ENCODE measurements around the gene ZMYM4.

Gene ZMYM4

DNA sequence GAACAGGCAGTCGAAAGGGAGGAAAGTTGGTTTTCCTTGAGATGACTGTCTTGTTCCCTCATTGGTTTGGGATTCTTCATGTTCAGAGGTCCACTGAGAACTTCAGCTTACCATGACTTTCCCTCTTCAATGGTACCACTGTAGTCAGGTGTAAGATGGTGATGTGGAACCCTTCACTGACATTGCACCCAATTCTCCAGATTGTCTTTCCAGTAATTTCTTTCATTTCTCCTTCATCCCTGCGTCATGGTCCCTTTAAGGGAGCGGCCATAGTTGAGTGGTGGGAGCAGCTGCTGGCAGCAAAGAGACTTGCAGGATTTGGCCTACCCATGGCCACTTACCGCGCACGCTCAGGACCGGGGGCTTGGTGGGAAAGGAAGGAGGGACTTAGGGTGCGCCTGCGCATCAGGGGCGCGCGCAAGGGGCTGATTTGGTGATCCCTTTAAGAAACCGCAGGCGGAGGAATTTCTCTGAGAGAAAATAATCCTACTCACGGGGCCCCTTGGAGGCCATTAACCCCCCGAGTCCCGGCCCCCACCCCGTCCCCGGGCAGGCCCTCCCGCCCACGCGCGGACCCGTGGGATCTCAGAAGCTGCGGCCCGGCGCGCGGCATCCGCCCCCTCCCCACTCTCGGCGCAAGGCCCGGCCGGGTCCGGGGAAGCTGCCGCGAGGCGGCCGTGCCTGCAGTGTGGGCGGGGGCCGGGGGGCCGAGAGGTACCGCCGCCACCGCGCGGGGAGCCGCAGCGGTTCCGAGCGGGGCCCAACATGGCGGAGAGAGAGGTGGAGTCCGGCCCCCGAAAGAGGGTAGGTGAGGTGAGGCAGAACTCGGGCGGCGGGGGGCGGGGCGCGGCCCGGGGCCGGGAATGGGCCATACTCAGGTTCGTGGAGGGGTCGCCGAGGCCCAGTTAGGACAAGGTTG lies at the start of gene ZMYM4:
Gene ZMYM4 (plus strand): TSS at position 428 of the 919 bp plus-strand sequence. CDS start 338 bp downstream, at position 766.
- DNase-seq (ENCODE audit: insufficient read length, low spot score) (peak; percentile 79), FAIRE-seq (peak; percentile 51)
- TF ChIP-seq, protein P1, sequence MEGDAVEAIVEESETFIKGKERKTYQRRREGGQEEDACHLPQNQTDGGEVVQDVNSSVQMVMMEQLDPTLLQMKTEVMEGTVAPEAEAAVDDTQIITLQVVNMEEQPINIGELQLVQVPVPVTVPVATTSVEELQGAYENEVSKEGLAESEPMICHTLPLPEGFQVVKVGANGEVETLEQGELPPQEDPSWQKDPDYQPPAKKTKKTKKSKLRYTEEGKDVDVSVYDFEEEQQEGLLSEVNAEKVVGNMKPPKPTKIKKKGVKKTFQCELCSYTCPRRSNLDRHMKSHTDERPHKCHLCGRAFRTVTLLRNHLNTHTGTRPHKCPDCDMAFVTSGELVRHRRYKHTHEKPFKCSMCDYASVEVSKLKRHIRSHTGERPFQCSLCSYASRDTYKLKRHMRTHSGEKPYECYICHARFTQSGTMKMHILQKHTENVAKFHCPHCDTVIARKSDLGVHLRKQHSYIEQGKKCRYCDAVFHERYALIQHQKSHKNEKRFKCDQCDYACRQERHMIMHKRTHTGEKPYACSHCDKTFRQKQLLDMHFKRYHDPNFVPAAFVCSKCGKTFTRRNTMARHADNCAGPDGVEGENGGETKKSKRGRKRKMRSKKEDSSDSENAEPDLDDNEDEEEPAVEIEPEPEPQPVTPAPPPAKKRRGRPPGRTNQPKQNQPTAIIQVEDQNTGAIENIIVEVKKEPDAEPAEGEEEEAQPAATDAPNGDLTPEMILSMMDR (IDR thresholded peaks at IDR 0.05; ENCODE audit: insufficient read depth, missing control alignments): no peak

DNA sequence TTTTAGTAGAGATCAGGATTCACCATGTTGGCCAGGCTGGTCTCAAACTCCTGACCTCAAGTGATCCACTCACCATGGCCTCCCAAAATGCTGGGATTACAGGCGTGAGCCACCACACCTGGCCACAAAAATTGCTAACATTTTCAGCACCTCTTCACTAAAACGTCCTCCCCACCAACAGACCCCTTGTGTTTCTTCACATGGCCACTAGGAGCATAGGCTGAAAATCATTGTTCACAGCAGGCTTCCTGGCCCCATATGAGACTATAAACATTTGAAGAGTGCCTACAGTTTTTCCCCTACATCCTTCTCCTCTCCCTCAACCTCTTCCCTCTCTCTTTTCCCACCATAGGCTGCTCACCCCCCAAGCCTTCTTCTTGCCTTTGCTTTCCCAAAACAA lies 47.5 kb upstream of the ZMYM4 start:
- TF ChIP-seq, protein P1 (IDR thresholded peaks at IDR 0.05; ENCODE audit: insufficient read depth, missing control alignments): peak; percentile 25
- DNase-seq (ENCODE audit: insufficient read length, low spot score): peak; percentile 31
- no peak for FAIRE-seq

DNA sequence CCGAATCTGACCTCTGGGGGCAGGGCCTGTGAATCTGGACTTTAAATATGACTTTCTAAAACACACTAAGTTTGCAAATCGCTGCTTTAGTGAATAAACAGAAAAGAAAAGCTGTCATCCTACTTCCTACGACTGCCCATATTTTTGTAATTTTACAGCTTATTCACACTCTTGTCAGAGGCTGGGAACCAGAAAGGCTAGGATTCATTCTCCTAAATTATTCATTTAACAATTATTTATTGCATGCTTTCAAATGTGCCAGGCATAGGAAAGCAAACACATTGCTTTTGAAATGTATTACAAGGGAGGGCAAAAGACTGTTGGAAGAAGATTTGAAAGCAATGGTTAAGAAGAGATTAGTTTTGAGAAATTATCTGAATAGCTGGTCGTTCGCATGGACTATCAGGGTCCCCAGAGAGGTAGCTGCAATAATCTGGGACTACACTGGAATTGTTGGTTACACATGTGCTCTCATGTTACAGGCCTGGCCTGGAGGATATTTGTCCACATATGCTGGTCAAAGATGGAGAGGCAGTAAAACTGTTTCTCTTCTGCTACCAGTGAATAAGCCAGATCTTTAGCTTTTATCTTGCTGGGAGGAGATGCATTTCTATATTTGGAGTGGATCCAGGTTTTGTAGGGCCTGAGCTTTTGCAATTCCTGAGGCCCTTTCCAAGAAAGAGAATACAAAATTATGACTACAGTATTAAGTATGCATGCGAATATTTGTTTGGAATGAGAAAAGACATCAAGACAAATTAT lies 46.0 kb upstream of the ZMYM4 start:
- FAIRE-seq (no peak), DNase-seq (ENCODE audit: insufficient read length, low spot score) (no peak)
- TF ChIP-seq, protein P1 (IDR thresholded peaks at IDR 0.05; ENCODE audit: insufficient read depth, missing control alignments): no peak

DNA sequence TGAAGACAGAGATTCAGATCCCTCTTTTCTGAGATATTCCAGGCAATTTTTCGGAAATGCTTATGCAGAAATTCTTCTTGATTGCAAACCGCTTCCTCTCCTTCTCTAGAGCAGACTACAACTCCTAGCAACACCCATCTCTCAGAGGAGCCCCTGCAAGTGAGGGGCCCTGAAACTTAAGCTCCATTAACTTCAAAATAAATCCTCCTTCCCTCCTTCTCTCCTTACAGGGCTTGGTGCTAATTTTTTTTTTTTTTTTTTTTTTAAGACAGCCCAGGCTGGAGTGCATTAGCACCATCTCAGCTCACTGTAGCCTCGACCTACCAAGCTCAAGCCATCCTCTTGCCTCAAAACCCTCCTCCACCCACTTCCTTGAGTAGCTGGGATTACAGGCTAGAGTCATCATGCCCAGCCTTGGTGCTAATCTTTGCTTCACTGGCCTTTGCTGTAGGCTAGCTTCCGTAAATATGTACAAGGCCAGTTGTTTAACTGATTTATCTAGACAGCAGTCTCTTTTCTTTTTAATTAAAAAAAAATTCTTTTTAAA lies 45.4 kb upstream of the ZMYM4 start:
- DNase-seq (ENCODE audit: insufficient read length, low spot score): no peak
- no peak for FAIRE-seq
- TF ChIP-seq, protein P1 (IDR thresholded peaks at IDR 0.05; ENCODE audit: insufficient read depth, missing control alignments): no peak

DNA sequence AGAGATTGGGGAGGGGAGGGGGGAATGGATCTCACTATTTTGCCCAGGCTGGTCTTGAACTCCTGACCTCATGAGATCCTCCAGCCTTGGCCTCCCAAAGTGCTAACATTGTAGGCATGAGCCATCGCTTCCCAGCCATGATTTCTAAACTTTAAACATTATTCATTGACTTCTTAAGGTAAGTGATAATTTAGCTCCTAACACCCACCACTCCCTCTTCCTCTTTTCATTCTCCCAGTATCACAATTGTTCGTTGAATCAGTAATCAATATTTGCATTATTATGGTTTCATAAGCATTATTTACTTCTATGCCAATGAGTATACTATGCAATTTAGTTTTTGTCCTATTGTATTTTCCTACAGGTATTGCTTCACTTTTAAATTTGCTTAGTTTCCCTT lies 42.0 kb upstream of the ZMYM4 start:
- no peak for DNase-seq (ENCODE audit: insufficient read length, low spot score)
- no peak for FAIRE-seq
- TF ChIP-seq, protein P1 (IDR thresholded peaks at IDR 0.05; ENCODE audit: insufficient read depth, missing control alignments): no peak

DNA sequence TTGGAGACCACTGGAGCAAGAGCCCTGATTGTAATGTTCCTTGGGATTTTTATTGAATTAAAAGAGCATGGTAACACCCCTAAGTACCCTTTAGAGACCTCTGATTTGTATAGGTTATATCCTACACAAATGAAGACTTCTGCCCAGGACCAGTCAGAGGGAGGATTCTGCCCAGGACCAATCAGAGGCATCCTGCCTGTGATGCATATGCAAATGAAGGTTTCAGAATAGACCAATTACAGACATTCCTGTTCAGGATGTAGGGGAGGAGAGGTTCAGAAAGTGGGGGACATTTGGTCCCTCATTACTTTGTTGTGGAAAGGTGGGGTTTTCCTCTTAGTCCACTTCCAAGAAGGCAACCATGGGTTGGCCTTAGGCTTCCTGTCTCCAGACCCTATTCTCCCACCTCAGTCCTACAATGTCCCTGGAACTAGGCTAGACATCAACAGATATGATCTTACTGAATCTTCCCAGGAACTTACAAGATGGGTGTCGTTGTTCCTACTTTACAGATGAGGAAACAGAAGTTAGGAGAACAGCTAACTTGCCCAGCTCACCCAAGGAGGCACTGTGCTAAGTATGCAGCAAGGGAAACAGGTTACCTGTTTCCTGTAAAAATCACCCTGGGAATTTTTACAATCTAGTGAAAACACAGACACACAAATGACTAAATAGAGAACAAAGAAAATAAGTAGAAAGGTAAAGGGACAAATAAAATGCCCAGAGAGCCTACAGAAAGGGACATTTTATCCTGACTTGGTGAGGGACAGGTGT lies 38.7 kb upstream of the ZMYM4 start:
- DNase-seq (ENCODE audit: insufficient read length, low spot score) (no peak), FAIRE-seq (no peak)
- TF ChIP-seq, protein P1 (IDR thresholded peaks at IDR 0.05; ENCODE audit: insufficient read depth, missing control alignments): no peak

Measured in D721Med (cell line).